DND-41 (cell line): ENCODE measurements around the gene TMEM245.

ENCODE experiments used
- ATAC-seq: fragments of 200-7000 bp; cut with Tn5 transposase; 3 replicates; pipeline ENCODE4 v1.9.1; 2021; ENCODE audit warnings: low read depth; ENCODE audit not compliant: insufficient read depth
- DNase-seq: peaks from one replicate; pipeline ENCODE4 v3.0.0-alpha.2; 2020
- H2AFZ ChIP-seq: 2 replicates; pipeline ENCODE4 v1.6.0; 2012; ENCODE audit warnings: low read depth, low read length
- H3K27ac ChIP-seq: 2 replicates; pipeline ENCODE4 v1.5.1; 2012; ENCODE audit warnings: low read length, inconsistent platforms
- H3K27me3 ChIP-seq: fragments of 200-600 bp; sonication (generic); 2 replicates; pipeline ENCODE4 v1.6.0; 2012; ENCODE audit warnings: low read length, mild to moderate bottlenecking, inconsistent platforms; ENCODE audit not compliant: insufficient read depth, poor library complexity
- H3K36me3 ChIP-seq: 2 replicates; pipeline ENCODE4 v1.5.1; 2012; ENCODE audit warnings: low read length, inconsistent platforms; ENCODE audit not compliant: insufficient read depth
- H3K4me1 ChIP-seq: 2 replicates; pipeline ENCODE4 v1.5.1; 2012; ENCODE audit warnings: mild to moderate bottlenecking, low read length; ENCODE audit not compliant: insufficient read depth
- H3K4me2 ChIP-seq: 2 replicates; pipeline ENCODE4 v1.6.0; 2012; ENCODE audit warnings: mild to moderate bottlenecking, moderate library complexity, low read length, inconsistent platforms; ENCODE audit not compliant: insufficient read depth
- H3K4me3 ChIP-seq, 2 experiments: fragments of 200-600 bp in 1 of 2; shearing (Covaris generic) in 1 of 2; 2 replicates each; pipeline ENCODE4 v1.5.1; 2012 to 2016; ENCODE audit warnings: inconsistent platforms in 2 of 2, low read length in 2 of 2, mild to moderate bottlenecking in 2 of 2, low read depth in 1 of 2, moderate library complexity in 1 of 2
- H3K79me2 ChIP-seq: 2 replicates; pipeline ENCODE4 v1.6.0; 2012; ENCODE audit warnings: low read length, inconsistent platforms; ENCODE audit not compliant: insufficient read depth
- H3K9ac ChIP-seq: 2 replicates; pipeline ENCODE4 v1.6.0; 2012; ENCODE audit warnings: low read depth, mild to moderate bottlenecking, inconsistent platforms, low read length, moderate library complexity
- H3K9me3 ChIP-seq: 2 replicates; pipeline ENCODE4 v1.5.1; 2012; ENCODE audit warnings: low read length, moderate library complexity, mild to moderate bottlenecking, inconsistent platforms; ENCODE audit not compliant: insufficient read depth, severe bottlenecking
- H4K20me1 ChIP-seq: 2 replicates; pipeline ENCODE4 v1.6.0; 2012; ENCODE audit warnings: low read length; ENCODE audit not compliant: insufficient read depth
- CTCF ChIP-seq: IDR thresholded peaks from 2 replicates; pipeline ENCODE4 v1.5.1; 2012; ENCODE audit warnings: borderline replicate concordance, low read length, moderate library complexity, mild to moderate bottlenecking; ENCODE audit not compliant: poor library complexity, severe bottlenecking; ENCODE audit errors: extremely low read depth
- EZH2 ChIP-seq: IDR thresholded peaks from 3 replicates; pipeline ENCODE4 v1.6.1; 2012; ENCODE audit warnings: borderline replicate concordance, low read depth, mild to moderate bottlenecking, moderate library complexity, low read length, inconsistent platforms; ENCODE audit not compliant: severe bottlenecking

Gene TMEM245

GRCh38 chr9:108983885-108984284 lies 135.9 kb downstream of the TMEM245 start:
- no peaks in the 10 kb centered on the region for H4K20me1 ChIP-seq
- no peaks in the 10 kb centered on the region for H3K79me2 ChIP-seq
- no peak for DNase-seq
- TF ChIP-seq EZH2: no peak
- TF ChIP-seq CTCF: no peak
- H3K27ac ChIP-seq: no peak overlapping the region
- no peaks in the 10 kb centered on the region for H3K27me3 ChIP-seq
- no peak overlapping the region for H3K4me3 ChIP-seq
- H3K9me3 ChIP-seq: no peaks in the 10 kb centered on the region
- peaks cover 23% of the 10 kb centered on the region for H3K36me3 ChIP-seq
- no peak overlapping the region for H3K9ac ChIP-seq
- H2AFZ ChIP-seq: no peak overlapping the region
- no peaks in the 10 kb centered on the region for H3K4me1 ChIP-seq
- H3K4me2 ChIP-seq: no peak overlapping the region
- ATAC-seq: no peak

- DNase-seq: no peak
- ATAC-seq: no peak
- Histone ChIP-seq H3K36me3 (peaks cover 19% of the 10 kb centered on the region), H3K4me2 (no peak overlapping the region), H3K4me3 (no peak overlapping the region), H3K79me2 (no peaks in the 10 kb centered on the region), H3K9me3 (no peaks in the 10 kb centered on the region), H2AFZ (no peak overlapping the region), H3K9ac (no peak overlapping the region), H3K27me3 (no peaks in the 10 kb centered on the region), H3K4me1 (no peaks in the 10 kb centered on the region), H3K27ac (no peak overlapping the region), H4K20me1 (no peaks in the 10 kb centered on the region)
- TF ChIP-seq EZH2: no peak
- no peak for TF ChIP-seq CTCF
Observed at GRCh38 chr9:108980893-108981292, 138.9 kb downstream of the TMEM245 start.

- peaks cover 25% of the 10 kb centered on the region for H3K36me3 ChIP-seq
- H3K79me2 ChIP-seq: no peaks in the 10 kb centered on the region
- H3K4me2 ChIP-seq: no peak overlapping the region
- TF ChIP-seq CTCF (no peak), EZH2 (no peak)
- no peak overlapping the region for H3K4me3 ChIP-seq
- no peak overlapping the region for H3K9ac ChIP-seq
- no peaks in the 10 kb centered on the region for H3K9me3 ChIP-seq
- no peaks in the 10 kb centered on the region for H3K4me1 ChIP-seq
- H3K27me3 ChIP-seq: no peaks in the 10 kb centered on the region
- DNase-seq: no peak
- no peak overlapping the region for H2AFZ ChIP-seq
- no peak overlapping the region for H3K27ac ChIP-seq
- no peak for ATAC-seq
- no peaks in the 10 kb centered on the region for H4K20me1 ChIP-seq
Observed at GRCh38 chr9:108978205-108978604, 141.5 kb downstream of the TMEM245 start.

GRCh38 chr9:108973895-108974294 lies 145.9 kb downstream of the TMEM245 start:
- no peak overlapping the region for H3K9ac ChIP-seq
- no peak overlapping the region for H3K27ac ChIP-seq
- H3K4me3 ChIP-seq: no peak overlapping the region
- no peaks in the 10 kb centered on the region for H3K27me3 ChIP-seq
- no peak for DNase-seq
- TF ChIP-seq EZH2: no peak
- no peaks in the 10 kb centered on the region for H3K79me2 ChIP-seq
- H4K20me1 ChIP-seq: no peaks in the 10 kb centered on the region
- H3K9me3 ChIP-seq: no peaks in the 10 kb centered on the region
- no peak overlapping the region for H2AFZ ChIP-seq
- peaks cover 31% of the 10 kb centered on the region for H3K36me3 ChIP-seq
- no peak overlapping the region for H3K4me2 ChIP-seq
- ATAC-seq: no peak
- no peaks in the 10 kb centered on the region for H3K4me1 ChIP-seq
